NCI-H460 (cell line): Measurements from ENCODE around the gene EDIL3. TPM values are rescaled to one million over a fixed set of nuclear protein-coding genes. Genes with fewer than 3 reads are reported as not detected.

Experiments used
- DNase-seq: peaks from one replicate; pipeline ENCODE4 v3.0.0-alpha.2; 2016; ENCODE audit warnings: low read depth; ENCODE audit errors: extremely low read depth
- total RNA-seq: library from RNA; depleted of rRNA; stranded (reverse); fragments of >200 nt; shearing (Covaris generic); gene quantifications from 2 replicates; pipeline ENCODE4 v1.2.3, GENCODE V29; 2014

Gene EDIL3
- total RNA-seq, 1 experiment from 2014 or later, result 39.4 TPM

GRCh38 chr5:83983852-83984251 is 400.8 kb downstream of the EDIL3 start:
- DNase-seq, result no peak

- DNase-seq, result no peak
Observed at GRCh38 chr5:83973925-83974815, 410.5 kb downstream of the EDIL3 start.

- no peak for DNase-seq
Observed at GRCh38 chr5:83972909-83973308, 411.8 kb downstream of the EDIL3 start.

GRCh38 chr5:83972236-83972635 is 412.4 kb downstream of the EDIL3 start:
- no peak for DNase-seq

GRCh38 chr5:83967417-83967816 is 417.3 kb downstream of the EDIL3 start:
- DNase-seq, result no peak

- DNase-seq, result no peak
Observed at GRCh38 chr5:83965441-83965840, 419.2 kb downstream of the EDIL3 start.

GRCh38 chr5:83964271-83964670 is 420.4 kb downstream of the EDIL3 start:
- DNase-seq, result no peak

- DNase-seq, result no peak
Observed at GRCh38 chr5:83957188-83957587, 427.5 kb downstream of the EDIL3 start.

GRCh38 chr5:83956386-83956785 is 428.3 kb downstream of the EDIL3 start:
- no peak for DNase-seq

GRCh38 chr5:83955916-83956315 is 428.8 kb downstream of the EDIL3 start:
- no peak for DNase-seq

- DNase-seq, result no peak
Observed at GRCh38 chr5:83947763-83948162, 436.9 kb downstream of the EDIL3 start.

- DNase-seq, result no peak
Observed at GRCh38 chr5:83946516-83946915, 438.2 kb downstream of the EDIL3 start.

GRCh38 chr5:83942155-83942554 is 442.5 kb downstream of the EDIL3 start:
- no peak for DNase-seq

- DNase-seq, result no peak
Observed at GRCh38 chr5:83937837-83938236, 446.8 kb downstream of the EDIL3 start.

GRCh38 chr5:83931969-83932368 is 452.7 kb downstream of the EDIL3 start:
- DNase-seq, result no peak

GRCh38 chr5:83927140-83927733 is 457.4 kb downstream of the EDIL3 start:
- peak; percentile 63 for DNase-seq

- DNase-seq, result no peak
Observed at GRCh38 chr5:83925955-83926337, 458.7 kb downstream of the EDIL3 start.

- no peak for DNase-seq
Observed at GRCh38 chr5:83925321-83925954, 459.2 kb downstream of the EDIL3 start.

GRCh38 chr5:83924891-83925290 is 459.8 kb downstream of the EDIL3 start:
- no peak for DNase-seq

- DNase-seq, result no peak
Observed at GRCh38 chr5:83924171-83924570, 460.5 kb downstream of the EDIL3 start.

GRCh38 chr5:83922699-83923098 is 462.0 kb downstream of the EDIL3 start:
- DNase-seq, result no peak
